Stimulated activated naive CD8-positive, alpha-beta T cell treated with anti-CD3 and anti-CD28 coated beads, Interleukin-15, amount 100 ng/mL, for 72 hours (primary cell): ENCODE data around the gene SSR4.

Experiments used
- ATAC-seq: fragments of 150-1000 bp; cut with Tn5 transposase; 2 replicates; pipeline ENCODE4 v1.10.0; 2021; ENCODE audit warnings: mild to moderate bottlenecking, moderate library complexity
- DNase-seq, 2 donors: peaks; one replicate each; pipeline ENCODE4 v3.0.0; 2021 to 2022
- H3K27ac Mint-ChIP-seq, 2 donors: one replicate each; pipeline ENCODE4 v1.8.0; 2022; ENCODE audit warnings: mild to moderate bottlenecking in 2 of 2, mixed read lengths in 2 of 2, moderate library complexity in 2 of 2
- H3K27me3 Mint-ChIP-seq: one replicate; pipeline ENCODE4 v1.8.0; 2022; ENCODE audit warnings: mixed read lengths
- H3K4me1 Mint-ChIP-seq: one replicate; pipeline ENCODE4 v1.8.0; 2022; ENCODE audit warnings: mild to moderate bottlenecking, mixed read lengths
- H3K4me3 Mint-ChIP-seq, 2 donors: one replicate each; pipeline ENCODE4 v1.8.0; 2022; ENCODE audit warnings: mild to moderate bottlenecking in 2 of 2, mixed read lengths in 2 of 2, moderate library complexity in 1 of 2
- H3K9me3 Mint-ChIP-seq, 2 donors: one replicate each; pipeline ENCODE4 v1.8.0; 2022; ENCODE audit warnings: mixed read lengths in 2 of 2

Gene SSR4

DNA sequence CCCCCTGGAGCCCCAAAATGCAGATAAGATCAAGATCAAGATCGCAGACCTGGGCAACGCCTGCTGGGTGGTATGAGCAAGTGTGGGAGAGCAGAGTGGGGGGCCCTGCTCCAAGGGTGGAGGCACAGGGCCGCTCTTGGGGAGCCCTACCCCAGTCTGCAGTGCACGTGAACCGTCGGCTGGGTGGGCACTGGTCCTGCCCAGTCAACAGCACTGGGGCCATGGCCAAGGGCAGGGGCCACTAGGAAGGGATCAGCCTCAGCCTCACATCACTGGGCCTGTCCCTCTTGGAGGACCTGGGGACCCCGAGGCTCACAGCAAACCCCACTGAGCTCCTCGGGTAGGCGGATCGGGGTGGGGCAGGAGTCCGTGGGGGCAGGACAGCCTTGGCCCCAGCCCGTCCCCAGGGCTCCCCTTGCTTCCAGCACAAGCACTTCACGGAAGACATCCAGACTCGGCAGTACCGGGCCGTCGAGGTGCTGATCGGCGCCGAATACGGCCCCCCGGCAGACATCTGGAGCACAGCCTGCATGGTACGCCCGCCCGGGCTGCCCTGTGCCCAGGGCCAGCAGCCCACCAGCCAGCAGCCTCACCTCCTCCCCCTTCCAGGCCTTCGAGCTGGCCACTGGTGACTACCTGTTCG lies 10.0 kb upstream of the SSR4 start:
- ATAC-seq (no peak), DNase-seq (no peak)
- Mint-ChIP-seq H3K27me3 (peaks cover 12% of the 10 kb centered on the region), H3K9me3 (no peaks in the 10 kb centered on the region), H3K27ac (no peak overlapping the region), H3K4me3 (no peak overlapping the region), H3K4me1 (peaks cover 9% of the 10 kb centered on the region)

DNA sequence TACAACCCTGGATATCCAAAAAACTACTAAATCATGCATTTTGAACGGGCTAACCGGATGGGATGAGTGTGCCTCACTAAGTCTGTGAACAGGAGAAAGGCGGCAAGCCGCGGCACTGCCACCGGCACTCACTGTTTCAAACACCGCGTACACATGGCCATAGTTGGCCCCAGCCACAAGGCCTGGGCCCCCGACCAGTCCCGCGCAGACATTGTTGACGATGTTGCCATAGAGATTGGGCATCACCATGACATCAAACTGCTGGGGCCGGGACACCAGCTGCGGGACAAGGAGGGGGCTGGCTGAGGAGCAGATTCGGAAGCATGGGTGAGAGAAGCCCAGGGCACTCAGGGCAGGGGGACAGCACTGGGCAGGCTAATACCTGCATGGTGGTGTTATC lies 7.8 kb upstream of the SSR4 start:
- DNase-seq: no peak
- no peaks in the 10 kb centered on the region for H3K4me1 Mint-ChIP-seq
- ATAC-seq: no peak
- no peak overlapping the region for H3K27ac Mint-ChIP-seq
- no peaks in the 10 kb centered on the region for H3K27me3 Mint-ChIP-seq
- no peaks in the 10 kb centered on the region for H3K9me3 Mint-ChIP-seq
- no peak overlapping the region for H3K4me3 Mint-ChIP-seq

DNA sequence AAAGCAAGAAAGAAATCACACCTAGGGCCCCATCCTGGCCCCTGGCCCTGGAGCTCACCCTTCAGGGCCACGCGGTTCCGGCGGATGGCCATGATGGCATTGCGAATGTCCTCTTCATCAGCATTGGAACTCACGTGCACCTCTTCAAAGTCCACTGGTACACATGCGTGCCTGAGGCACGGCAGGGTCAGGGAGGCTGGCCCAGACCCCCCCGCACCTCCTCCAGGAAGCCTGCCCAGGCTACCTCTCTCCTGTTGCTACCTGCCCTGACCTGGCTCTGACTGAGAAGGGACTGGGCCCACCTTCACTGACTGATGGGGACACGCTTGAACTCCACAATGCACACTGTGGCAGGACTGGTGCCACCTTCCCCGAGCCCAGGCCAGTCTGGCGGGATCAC lies 4.8 kb upstream of the SSR4 start:
- H3K27ac Mint-ChIP-seq: no peak overlapping the region
- DNase-seq: no peak
- H3K9me3 Mint-ChIP-seq: no peaks in the 10 kb centered on the region
- peaks cover 11% of the 10 kb centered on the region for H3K4me1 Mint-ChIP-seq
- ATAC-seq: no peak
- H3K27me3 Mint-ChIP-seq: no peaks in the 10 kb centered on the region
- no peak overlapping the region for H3K4me3 Mint-ChIP-seq

DNA sequence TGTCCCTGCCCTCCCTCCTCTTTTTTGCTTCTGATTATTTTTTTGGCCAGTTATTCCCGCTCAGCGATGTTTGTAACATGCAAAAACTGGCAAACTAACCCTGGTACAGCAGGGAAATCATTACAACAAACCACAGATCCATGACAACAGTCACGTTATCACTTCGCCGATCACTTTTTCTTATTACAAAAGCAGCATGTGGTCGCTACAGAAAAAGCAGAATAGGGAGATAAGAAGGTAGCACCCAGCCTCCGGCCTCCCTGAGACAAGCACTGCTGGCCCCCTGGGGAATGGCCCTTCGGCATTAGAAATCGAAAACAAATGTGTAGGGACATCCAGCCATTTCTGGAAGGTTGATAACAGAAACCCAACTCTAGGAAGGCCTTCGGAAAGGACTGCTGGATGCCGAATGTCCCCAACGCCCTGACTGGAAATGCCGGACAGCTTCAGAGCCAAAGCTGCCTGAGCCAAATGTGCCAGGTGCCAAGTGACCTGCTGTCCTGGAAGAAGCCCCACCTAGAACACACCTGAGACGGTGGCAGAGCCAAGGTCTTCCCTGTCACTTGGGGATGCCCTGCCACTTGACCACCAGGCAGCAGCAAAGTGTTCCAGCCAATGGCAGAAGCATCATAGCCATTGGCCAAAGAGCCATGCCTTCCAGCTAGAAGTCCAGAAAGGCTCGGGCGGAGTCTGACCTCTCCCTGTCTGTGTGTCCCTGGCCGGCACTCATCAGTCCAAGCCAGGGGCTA lies 3.2 kb upstream of the SSR4 start:
- Mint-ChIP-seq H3K4me3 (no peak overlapping the region), H3K27ac (no peak overlapping the region), H3K9me3 (no peaks in the 10 kb centered on the region), H3K4me1 (peaks cover 23% of the 10 kb centered on the region), H3K27me3 (no peaks in the 10 kb centered on the region)
- DNase-seq (no peak), ATAC-seq (no peak)

DNA sequence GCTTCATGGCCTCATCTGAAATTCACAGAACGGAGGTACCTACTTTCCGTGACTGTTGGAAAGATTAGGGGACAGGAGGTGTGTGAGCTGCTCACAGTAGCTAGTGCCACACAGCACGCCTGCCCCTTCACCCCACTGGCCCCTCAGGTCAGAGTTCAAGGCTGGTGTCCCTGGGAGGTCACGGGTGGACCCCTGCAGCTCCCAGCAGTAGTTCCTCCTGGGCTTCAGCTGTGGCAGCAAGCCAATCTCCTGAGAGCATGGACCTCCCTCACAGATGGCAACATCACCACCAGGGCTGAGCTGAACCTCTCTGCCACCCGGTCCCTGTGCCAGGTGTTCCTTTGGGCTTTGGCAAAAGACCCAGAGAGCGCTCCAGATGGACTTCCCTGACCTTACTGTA lies 2.1 kb upstream of the SSR4 start:
- DNase-seq: no peak
- Mint-ChIP-seq H3K9me3 (no peaks in the 10 kb centered on the region), H3K4me1 (peaks cover 32% of the 10 kb centered on the region), H3K4me3 (no peak overlapping the region), H3K27ac (no peak overlapping the region), H3K27me3 (no peaks in the 10 kb centered on the region)
- ATAC-seq: no peak

DNA sequence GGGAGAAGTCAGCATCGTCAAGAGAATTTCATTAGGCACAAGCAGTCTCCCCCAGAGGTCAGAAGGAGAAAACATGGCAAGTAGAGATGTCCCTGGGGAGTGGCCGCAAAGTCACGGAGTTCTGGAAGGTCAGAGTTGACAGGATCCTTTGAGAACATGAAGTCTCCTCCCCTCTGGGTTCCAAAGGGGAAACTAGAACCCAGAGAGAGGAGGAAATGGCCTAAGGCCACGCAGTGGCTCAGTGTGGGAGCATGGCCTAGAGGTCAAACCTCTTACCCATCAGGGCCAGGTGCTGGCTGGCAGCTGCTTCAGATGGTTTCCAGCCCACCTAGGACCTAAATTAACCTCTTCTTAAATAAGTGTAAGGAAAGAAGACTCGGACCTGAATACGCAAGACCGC lies 1.2 kb upstream of the SSR4 start:
- Mint-ChIP-seq H3K27ac (peak overlapping the region; percentile 82 to 97), H3K27me3 (no peaks in the 10 kb centered on the region), H3K4me3 (peak overlapping the region; percentile 94 to 99), H3K9me3 (no peaks in the 10 kb centered on the region), H3K4me1 (peaks cover 35% of the 10 kb centered on the region)
- ATAC-seq (no peak), DNase-seq (no peak)

DNA sequence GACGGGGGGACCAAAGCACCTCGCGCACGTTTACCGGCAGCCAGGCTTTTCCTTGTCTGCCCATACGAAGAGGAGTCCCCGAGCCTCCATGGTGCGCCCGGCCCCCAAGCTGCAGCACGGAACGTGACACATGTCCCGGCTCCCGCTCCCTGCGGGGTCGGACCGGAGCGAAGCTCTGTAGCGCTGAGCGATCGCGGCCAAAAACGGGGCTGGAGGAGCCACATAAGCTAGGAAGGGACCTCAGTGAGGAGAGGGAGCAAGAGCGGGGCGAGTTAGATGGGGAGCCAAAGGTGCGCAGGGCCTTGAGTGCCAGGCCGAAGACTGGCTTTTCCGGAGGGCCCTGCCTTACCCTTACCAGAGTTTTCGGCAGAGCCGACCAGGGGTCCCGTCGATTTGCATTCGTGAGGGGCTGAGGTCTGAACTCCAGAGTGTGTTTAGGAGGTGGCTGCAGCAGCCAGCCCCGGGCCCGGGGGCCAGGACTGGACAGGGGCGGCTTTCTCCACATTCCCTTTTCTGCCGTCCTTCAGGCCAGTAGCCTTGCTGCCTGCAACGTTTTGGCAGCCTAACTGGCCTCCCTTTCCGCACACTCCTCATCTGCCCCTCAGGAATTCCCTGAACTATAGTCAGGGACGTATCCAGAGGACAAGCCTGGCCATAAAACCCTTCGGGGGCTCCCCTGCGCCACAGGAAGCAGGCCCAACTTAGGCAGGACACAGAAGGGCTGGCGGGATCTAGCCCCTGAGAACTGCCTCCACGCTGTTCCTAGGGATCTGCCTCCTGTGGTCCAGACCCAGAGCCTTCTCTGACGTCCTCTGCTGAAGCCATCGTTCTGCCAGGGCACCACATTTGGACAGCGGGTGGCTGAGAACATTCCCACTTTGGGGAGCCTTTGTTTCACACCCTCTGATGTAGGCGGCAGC lies 689 bp downstream of the SSR4 start:
- peak; percentile 15 to 28 for DNase-seq
- peak overlapping the region; percentile 87 to 94 for H3K27ac Mint-ChIP-seq

DNA sequence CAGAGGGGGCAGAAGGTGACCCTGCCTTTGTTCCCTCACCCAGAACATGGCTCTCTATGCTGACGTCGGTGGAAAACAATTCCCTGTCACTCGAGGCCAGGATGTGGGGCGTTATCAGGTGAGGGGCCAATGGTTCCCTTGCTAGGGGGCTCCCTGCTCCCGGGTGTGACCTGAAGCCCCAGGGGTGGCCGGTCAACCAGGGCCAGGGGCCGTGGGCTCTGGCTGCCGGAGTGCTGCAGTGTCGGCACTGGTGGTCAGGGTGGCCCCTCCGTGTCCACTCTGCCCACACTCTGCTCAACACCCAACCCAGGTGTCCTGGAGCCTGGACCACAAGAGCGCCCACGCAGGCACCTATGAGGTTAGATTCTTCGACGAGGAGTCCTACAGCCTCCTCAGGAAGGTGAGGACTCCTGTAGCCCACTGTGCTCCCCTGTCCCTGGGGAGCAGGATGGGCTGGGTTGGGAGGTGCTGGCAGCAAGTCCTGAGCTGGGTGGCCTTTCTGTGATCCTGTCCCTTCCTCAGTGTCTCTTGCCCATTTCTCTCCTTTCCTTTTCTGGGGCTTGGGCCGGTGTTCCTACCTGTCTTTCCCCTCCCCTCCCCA lies 3.0 kb downstream of the SSR4 start:
- ATAC-seq (no peak), DNase-seq (no peak)
- no peak overlapping the region for H3K27ac Mint-ChIP-seq
- no peaks in the 10 kb centered on the region for H3K9me3 Mint-ChIP-seq
- peaks cover 37% of the 10 kb centered on the region for H3K4me1 Mint-ChIP-seq
- no peak overlapping the region for H3K4me3 Mint-ChIP-seq
- no peaks in the 10 kb centered on the region for H3K27me3 Mint-ChIP-seq

More for the DNA sequence above, 689 bp downstream of the SSR4 start:
- Mint-ChIP-seq H3K9me3 (no peaks in the 10 kb centered on the region), H3K4me1 (peaks cover 37% of the 10 kb centered on the region), H3K4me3 (peak overlapping the region; percentile 94 to 99), H3K27me3 (no peaks in the 10 kb centered on the region)
- ATAC-seq: peak; percentile 22

DNA sequence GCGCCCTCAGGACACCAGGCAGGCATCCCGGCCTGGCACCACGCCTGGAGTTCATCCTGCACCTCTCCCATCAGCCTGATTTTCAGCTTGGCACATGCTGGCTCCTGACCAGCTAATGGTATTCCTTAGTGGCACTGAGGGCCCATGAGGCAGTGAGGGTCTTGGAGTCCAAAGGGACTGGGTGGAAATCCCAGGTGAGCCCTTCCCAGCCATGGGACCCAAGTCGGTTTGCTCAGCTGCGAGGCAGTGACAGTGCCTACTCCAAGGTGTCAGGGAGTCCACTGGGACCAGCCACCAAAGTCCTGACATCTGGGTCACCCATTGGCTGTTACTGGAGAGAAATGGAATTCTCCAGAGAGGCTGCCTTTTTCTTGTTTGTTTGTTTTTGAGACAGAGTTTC lies 4.9 kb downstream of the SSR4 start:
- no peak for ATAC-seq
- Mint-ChIP-seq H3K27ac (no peak overlapping the region), H3K4me1 (peaks cover 32% of the 10 kb centered on the region), H3K4me3 (no peak overlapping the region), H3K9me3 (no peaks in the 10 kb centered on the region), H3K27me3 (no peaks in the 10 kb centered on the region)
- DNase-seq: no peak

DNA sequence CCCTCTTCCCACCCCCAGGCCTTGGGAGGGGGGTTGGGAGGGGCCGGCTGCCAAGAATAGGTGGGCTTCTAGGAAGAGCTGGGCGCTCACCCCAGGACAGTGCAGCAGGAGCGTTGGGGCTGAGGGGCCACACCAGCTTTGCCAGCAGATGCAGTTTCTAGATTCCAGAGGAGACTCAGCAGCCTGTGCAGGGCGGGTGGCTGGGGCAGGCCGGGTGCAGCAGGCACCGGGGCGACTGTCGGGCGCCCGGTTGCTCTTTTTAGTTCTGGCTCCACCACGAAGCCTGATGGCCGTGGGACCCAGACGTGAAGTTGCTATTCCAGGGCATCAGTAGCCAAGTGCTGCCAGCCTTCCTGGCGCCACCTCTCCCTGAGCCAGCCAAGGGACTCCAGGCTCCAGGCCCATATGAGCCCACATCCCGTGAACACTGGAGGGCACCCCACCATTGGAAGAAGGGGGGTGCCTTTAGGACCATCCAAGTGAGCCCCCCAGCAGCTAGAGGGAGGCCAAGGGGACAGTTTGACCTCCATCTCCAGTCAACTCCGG lies 5.8 kb downstream of the SSR4 start:
- H3K9me3 Mint-ChIP-seq: no peaks in the 10 kb centered on the region
- DNase-seq: no peak
- H3K4me1 Mint-ChIP-seq: peaks cover 27% of the 10 kb centered on the region
- H3K27ac Mint-ChIP-seq: no peak overlapping the region
- H3K27me3 Mint-ChIP-seq: no peaks in the 10 kb centered on the region
- ATAC-seq: peak; percentile 3
- no peak overlapping the region for H3K4me3 Mint-ChIP-seq

DNA sequence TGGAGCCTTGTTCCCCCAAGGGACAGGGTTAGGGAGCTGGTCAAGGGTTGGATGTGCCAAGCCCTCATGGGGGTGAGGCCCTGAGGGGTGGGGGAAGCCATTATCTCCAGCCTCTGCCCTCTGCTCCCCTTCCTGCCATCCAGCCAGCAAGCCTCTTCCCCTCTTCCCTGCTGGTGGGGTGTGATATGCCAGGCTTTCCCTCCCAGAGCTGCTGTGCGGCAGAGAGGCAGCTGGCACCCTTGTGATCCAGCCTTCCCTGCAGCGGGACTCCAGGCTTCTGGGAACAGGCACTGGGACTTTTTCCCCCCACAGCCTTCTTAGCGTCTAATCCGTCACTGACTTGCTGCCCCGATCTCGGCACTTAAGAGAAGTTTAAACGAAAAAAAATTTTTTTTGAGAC lies 6.3 kb downstream of the SSR4 start:
- no peak for DNase-seq
- no peaks in the 10 kb centered on the region for H3K27me3 Mint-ChIP-seq
- no peak for ATAC-seq
- H3K27ac Mint-ChIP-seq: no peak overlapping the region
- H3K9me3 Mint-ChIP-seq: no peaks in the 10 kb centered on the region
- no peak overlapping the region for H3K4me3 Mint-ChIP-seq
- peaks cover 25% of the 10 kb centered on the region for H3K4me1 Mint-ChIP-seq

DNA sequence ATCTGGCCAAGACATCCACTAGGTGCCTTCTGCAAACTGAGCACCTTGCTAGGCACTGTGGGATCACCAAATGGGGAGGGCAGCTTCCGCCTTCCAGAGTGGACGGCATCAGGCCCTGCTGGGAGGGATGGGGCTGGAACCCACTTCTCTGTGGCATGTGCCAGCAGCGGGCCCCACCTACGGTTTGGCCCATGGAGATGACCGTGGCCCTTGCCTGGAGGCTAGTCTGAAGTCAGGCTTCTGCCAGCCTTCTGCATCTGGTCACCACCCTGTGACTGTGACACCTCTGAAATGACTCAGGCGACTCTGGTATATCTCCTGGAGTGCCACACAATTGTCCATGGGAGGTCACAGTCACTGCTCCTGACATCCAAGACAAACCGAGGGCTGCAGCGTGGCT lies 7.2 kb downstream of the SSR4 start:
- Mint-ChIP-seq H3K27ac (no peak overlapping the region), H3K9me3 (no peaks in the 10 kb centered on the region), H3K4me1 (peaks cover 16% of the 10 kb centered on the region), H3K4me3 (no peak overlapping the region), H3K27me3 (no peaks in the 10 kb centered on the region)
- no peak for ATAC-seq
- no peak for DNase-seq

DNA sequence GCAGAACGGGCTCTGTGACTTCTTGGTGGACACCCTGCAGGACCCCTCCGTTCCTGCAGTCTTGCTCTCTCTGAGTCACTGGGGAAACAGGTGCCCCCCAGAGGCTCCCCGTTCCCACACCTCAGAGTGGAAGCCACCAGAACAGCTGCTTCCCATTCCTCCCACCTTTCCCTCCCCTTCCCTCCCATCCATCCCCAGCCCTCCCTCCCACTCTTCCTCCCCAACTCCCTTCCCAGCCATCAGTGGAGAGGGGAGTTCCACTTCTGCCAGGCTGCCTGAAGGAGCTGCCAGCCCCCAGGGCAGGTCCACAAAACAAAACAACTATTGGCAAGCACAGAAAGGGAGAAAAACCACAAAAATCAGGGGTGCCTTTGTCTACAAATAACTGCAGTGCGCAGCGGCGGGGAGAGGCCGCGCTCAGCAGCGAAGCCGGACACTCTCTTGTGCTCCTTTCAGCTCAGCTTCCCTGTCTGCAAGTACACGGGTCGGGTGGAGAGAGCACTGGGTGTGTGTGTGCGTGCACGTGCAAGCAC lies 8.1 kb downstream of the SSR4 start:
- no peaks in the 10 kb centered on the region for H3K9me3 Mint-ChIP-seq
- no peak overlapping the region for H3K27ac Mint-ChIP-seq
- H3K4me1 Mint-ChIP-seq: peaks cover 11% of the 10 kb centered on the region
- DNase-seq (no peak), ATAC-seq (peak; percentile 14)
- no peak overlapping the region for H3K4me3 Mint-ChIP-seq
- H3K27me3 Mint-ChIP-seq: no peaks in the 10 kb centered on the region

DNA sequence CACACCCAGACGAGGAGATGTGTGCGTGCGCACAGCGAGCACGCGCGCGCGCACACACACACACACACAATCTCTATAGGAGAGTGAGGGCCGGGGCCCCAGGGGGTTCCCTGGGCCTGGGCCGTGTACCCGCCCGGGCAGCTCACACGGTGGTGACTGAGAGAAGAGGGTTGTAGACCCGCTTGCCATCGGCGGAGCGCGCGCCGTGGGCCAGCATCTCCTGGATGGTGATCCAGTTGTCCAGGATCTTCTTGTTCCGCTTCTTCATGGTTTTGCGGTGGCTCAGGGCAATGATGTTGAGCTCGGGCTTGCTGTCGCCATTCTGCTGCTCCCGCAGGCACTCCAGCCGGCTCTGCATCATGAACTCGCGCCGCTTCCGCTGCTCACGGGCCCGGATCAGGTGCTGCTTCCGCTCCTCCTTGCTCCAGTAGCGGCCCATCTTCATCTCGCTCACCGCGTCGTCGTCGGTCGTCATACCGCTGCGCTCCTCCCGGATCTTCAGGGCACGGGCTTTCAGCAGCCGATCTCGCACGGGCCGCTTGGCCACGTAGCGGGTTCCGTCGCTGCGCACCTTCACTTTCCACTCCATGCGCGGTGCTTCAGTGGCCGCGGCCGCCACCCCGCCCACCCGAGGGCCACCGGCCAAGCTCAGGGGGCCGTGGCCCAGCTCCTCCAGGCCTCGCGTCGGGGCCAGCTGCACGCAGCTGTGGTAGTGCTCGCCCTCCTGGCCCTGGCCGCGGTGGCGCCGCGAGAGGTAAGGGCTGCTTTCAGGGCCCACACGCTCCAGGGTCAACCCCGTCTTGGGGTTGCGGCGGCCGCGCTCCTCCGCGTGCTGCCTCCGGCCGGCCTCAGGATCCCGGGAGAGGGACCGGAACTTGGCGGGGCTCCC lies 9.0 kb downstream of the SSR4 start:
- DNase-seq (no peak), ATAC-seq (peak; percentile 35)
- H3K4me3 Mint-ChIP-seq: no peak overlapping the region
- H3K4me1 Mint-ChIP-seq: peaks cover 6% of the 10 kb centered on the region
- no peaks in the 10 kb centered on the region for H3K9me3 Mint-ChIP-seq
- no peak overlapping the region for H3K27ac Mint-ChIP-seq
- H3K27me3 Mint-ChIP-seq: no peaks in the 10 kb centered on the region
